Activated CD4-positive, alpha-beta T cell treated with anti-CD3 and anti-CD28 coated beads, Interleukin-2, amount 50 U/mL, for 48 hours (primary cell): ENCODE measurements around the gene OLFML1.
A peak's percentile ranks its signal among the peaks of the same experiment; 100 is the strongest.

Source experiments
- DNase-seq, 2 experiments: peaks; one replicate each; pipeline ENCODE4 v3.0.0-alpha.2; 2020

The OLFML1 gene

DNA sequence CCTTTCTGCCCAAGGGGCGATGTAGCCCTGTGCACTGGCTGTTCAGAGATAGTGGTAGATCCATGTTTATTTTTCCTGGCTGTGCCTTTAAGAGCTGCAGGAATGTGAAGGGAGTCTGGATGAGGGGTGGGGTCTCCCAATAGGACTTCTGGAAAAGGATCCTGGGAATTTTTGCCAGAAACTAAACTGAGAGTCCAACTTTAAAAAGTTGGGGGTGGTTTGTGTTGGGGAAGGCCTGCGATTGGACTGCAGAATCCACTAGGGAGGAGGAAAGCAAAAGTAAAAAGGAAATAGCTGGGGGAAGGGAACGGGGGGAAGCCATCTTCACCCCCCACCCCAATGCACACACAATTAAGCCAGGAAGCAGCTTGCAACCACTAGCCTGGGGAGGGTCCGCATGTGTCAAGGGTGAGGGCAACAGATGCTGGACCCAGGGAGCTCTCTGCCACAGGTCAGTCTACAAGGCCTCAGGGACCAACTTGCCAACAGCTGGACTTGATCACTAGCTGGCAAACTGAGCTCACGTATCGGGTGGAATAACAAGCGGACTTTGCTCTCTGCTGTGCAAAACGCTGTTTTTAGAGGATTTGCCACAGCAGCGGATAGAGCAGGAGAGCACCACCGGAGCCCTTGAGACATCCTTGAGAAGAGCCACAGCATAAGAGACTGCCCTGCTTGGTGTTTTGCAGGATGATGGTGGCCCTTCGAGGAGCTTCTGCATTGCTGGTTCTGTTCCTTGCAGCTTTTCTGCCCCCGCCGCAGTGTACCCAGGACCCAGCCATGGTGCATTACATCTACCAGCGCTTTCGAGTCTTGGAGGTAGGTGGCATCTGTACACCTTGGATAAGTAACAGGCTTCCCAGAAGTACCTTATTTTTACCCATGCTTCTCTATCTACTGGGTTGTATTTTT is at the start of gene OLFML1:
Gene OLFML1, plus strand, starts transcription at position 321 of the 912 bp plus-strand sequence. Its CDS starts 370 bp downstream, at position 691.
- DNase-seq = no peak

DNA sequence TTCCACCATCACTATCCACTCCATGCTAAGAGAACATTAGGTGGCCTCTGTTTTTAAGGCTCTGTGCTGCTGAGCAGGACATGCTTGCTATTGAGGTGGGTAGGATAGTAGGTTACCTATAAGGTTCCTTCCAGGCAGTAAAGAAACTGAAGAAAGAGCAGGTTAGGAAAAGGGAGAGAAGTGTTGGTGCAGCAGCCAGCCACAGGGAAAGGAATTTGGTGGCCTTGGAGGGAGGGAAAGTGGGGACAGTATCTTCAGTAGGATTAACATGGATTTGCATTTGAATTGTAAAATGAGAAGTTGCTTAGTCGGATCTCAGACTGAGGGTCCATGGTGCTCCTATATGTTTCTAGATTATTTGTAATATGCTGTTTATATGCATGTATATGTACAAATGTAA is 49.2 kb upstream of the OLFML1 start:
- DNase-seq = no peak

GRCh38 chr11:7436657-7437056 is 48.6 kb upstream of the OLFML1 start:
- peak; percentile 3 to 9 for DNase-seq

DNA sequence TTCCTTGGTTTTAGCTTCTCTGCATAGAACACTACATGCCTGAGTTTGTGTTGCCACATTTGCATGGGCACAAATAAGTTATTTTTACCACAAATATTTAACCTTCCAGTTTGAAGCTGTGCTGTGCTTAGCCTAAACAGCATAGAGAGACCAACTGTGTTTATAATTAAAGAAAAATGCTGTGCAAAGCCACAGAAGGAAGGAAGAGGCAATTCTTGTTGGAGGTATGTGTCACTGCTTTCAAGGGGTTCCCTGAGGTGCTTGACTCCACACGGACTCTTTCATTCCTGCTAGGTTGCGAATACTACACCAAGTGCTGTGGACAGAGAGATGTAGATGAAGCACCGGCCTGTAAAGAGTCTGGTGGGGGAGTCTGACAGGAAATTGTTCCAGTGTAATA is 47.6 kb upstream of the OLFML1 start:
- DNase-seq = no peak

GRCh38 chr11:7439746-7440320 is 45.5 kb upstream of the OLFML1 start:
- no peak for DNase-seq

- DNase-seq = peak; percentile 80 to 85
Observed at GRCh38 chr11:7442588-7443215, 42.6 kb upstream of the OLFML1 start.

GRCh38 chr11:7444091-7444981 is 41.0 kb upstream of the OLFML1 start:
- no peak for DNase-seq

DNA sequence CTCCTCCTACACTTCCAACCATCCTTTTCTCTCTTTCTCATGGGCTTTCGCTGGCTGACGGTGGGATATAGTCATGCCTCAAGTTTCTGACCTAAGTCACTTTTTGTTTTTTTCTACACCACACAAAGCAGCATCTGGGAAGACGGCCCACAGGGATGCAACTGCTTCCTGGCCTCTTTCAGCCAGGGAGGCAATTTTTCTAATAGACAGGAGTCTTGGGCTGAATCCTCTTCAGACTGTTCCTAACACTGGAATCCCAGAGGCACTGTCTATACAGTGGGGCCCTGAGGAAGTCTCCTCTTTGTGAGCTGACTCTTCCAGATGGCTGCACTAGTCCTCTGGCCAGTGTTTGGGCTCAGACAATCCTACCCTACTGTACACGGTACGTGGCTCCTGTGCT is 39.7 kb upstream of the OLFML1 start:
- DNase-seq = no peak

DNA sequence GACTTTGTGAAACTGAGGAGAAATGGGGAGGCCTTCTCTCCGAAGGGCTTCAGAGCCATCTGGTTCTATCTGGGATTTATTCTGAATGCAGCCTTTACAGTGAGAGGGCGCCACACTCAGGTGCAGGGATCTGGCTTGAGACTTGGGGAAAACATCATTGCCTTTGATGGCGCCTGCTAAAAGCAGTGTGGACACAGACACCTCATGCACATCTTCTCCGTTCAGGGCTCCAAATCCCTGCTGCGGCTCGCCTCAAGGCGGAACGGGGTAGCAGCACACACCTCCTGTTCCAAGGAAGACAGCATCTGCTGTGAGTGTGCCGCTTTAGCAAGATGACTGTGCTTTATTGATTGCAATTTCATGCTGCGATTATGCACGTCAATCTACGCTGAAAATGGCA is 37.1 kb upstream of the OLFML1 start:
- no peak for DNase-seq

- no peak for DNase-seq
Observed at GRCh38 chr11:7449211-7449840, 36.0 kb upstream of the OLFML1 start.

DNA sequence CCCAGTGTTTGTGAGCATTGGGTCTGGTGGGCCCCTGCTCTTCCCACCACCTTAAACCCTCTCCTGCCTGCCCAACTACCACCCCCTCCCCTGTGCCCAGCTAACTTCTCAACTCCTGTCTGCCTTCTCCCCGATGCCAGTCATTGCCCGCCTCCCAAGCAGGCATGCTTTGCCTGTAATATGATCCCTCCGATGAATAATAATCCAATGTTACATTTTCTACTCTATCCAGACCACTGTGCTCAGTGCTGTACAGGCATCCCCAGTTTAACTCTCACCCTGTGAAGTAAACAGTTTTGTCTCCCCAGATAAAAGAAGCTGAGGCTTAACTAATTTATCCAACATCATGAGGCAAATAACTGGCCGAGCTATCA is 35.5 kb upstream of the OLFML1 start:
- DNase-seq = no peak

DNA sequence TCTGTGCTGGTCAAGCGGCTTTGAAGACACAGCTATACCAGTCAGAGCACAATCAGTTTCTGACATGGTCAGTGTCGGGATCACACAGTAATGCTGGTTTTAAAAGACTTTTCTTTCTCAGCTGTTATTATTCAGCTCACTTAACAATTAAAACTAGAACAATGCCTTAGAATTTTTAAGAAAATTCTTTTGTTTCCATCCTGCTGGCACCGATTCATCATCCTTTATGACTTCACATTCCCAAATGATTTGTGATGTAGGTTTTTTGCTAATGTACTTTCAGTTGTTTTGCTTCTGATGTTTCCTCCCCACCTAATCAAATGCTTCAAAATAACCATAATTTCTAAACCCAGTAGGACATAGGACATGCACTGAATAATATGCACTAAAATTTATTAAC is 34.5 kb upstream of the OLFML1 start:
- DNase-seq = no peak

DNA sequence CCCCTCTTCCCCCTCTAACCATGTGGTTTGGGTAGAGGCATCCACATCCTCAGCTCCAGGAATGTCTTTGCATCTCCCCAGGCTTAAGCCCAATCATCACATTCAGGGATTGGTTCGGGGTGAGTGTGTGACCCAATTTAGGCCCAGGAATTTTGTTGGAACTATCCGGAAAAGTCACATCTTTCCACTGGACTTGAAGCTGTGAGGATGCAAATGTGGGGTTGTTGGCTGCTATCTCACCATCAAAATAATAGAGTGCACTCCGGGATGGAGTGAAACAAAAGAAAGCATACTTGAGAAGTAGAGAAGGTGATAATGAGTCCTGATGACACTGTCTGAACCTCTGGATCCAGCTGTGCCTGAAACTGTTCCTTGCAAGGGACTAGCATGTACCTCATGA is 33.8 kb upstream of the OLFML1 start:
- DNase-seq = no peak

GRCh38 chr11:7451952-7452494 is 33.3 kb upstream of the OLFML1 start:
- DNase-seq = no peak

DNA sequence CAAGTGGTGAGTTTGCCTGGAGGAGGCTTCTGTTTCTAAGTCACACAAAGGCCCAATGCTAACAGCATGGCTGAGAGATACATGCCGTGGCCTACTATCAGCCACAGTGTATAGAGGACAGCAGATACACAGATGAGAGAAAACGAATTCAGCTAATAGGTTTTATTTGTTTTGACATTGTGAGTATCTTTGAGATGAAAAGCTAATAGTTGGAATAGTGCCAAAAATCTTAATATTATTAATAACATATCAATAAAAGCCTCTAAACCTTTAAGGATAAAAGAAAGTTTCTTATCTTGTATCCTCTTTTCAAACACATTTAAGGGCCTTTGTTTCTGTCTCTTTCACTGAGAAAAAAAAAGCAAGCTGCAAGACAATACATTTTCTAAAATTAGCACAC is 30.5 kb upstream of the OLFML1 start:
- DNase-seq = no peak

DNA sequence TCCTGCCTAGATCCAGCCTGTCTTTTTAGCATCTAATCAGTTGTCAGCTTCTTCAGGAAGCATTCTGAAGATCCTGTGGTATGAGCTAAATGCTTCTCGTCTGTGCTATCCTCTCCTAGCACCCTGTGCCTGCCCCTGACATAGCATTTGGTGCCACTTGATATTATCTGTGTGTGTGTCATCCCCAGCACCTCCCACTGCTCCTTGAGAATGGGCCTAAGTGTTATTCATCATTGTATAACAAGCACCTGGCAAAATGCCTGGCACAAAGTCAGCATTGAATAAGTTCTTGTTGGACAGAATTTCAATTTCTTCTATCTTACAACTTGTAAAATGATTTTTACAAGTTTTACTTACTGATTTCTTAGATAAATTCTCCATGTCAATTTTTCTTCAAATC is 28.1 kb upstream of the OLFML1 start:
- no peak for DNase-seq

DNA sequence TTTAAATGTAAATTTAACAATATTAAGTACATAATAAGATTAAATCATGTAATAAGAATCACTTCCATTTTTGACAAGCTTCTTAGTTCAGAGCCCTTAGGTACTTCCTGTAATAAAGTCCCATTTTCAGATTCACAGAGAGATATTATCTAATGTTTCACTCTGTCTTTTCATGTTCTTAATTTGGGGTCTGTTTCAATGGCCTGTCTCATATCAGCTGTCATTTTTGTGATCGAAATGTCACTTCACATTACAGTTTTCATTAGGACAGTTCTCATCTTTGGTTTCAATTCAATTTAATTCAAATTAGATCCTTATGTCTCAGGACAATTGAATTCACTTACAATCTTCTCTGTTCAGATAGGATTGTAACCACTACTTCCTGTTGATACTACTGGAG is 22.6 kb upstream of the OLFML1 start:
- no peak for DNase-seq

GRCh38 chr11:7467652-7468051 is 17.7 kb upstream of the OLFML1 start:
- peak in 1 of 2 experiments; percentile 5 for DNase-seq

DNA sequence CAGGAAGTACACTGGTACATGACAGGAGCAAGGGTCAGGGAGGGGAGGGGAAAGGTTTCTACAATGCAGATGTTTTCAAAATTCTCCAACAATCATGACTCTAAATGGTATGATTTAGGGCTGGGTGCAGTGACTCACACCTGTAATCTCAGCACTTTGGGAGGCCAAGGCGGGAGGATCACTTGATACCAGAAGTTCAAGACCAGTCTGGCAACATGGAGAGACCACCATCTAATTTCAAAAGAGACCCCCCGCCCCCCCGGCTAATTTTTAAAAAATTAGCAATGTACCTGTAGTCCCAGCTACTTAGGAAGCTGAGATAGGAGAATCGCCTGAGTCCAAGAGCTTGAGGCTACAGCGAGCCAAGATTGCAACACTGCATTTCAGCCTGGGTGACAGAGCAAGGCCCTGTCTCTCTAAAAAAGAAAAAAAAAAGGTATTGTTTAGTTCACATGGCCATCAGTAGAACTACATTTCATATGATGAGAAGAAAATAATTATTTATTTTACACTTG is 15.9 kb upstream of the OLFML1 start:
- no peak for DNase-seq

DNA sequence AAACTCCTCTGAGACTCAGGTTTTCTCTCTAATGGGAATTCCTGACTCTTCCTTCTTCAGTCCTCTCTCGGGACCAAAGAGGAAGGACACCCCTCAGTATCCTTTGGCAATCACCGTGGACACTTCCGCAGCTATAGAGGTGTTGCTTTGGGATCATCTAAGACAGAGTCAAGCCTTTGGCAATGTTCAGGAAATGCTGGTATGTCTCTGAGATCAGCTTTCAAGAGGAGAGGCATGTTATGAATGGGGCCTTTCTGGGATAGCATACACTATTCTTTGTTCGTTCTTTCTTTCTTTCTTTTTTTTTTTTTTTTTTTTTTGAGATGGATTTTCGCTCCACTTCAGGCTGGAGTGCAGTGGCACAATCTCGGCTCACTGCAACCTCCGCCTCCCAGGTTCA is 14.2 kb upstream of the OLFML1 start:
- DNase-seq = no peak

- DNase-seq = no peak
Observed at GRCh38 chr11:7473717-7474116, 11.6 kb upstream of the OLFML1 start.

DNA sequence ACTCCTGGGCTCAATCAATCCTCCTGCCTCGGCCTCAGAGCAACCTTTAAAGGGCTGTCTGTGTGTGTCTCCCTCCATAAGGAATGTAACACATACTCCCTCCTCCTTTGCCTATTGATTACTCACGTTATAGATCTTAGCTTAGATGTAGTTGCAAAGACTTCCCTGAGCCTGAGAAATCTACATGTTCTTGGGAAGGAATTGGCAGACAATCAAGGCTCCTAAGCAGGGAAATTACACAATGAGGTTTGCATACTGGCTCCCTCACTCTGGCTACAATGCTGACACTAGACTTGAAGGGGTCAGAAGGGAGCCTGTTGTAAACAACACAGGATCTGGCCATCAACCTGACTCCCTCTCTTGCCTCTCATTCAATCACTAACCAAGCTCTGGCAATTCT is 5.2 kb upstream of the OLFML1 start:
- DNase-seq = no peak
